Activated T-cell treated with anti-CD3 and anti-CD28 coated beads, Interleukin-2, amount 50 U/mL, for 1 hour (primary cell): Measurements from ENCODE around the gene YOD1.

ENCODE experiments used
- DNase-seq: peaks from one replicate; pipeline ENCODE4 v3.0.0-alpha.2; 2020

The YOD1 gene

GRCh38 chr1:207024202-207025145 lies 26.5 kb downstream of the YOD1 start:
- no peak for DNase-seq

- no peak for DNase-seq
Measured at GRCh38 chr1:207022996-207023679, 27.9 kb downstream of the YOD1 start.

GRCh38 chr1:207021876-207022596 lies 29.0 kb downstream of the YOD1 start:
- DNase-seq: no peak

- DNase-seq: no peak
Measured at GRCh38 chr1:207021139-207021861, 29.7 kb downstream of the YOD1 start.

- DNase-seq: no peak
Measured at GRCh38 chr1:207020709-207021107, 30.3 kb downstream of the YOD1 start.

GRCh38 chr1:207020065-207020708 lies 30.8 kb downstream of the YOD1 start:
- DNase-seq: no peak

GRCh38 chr1:207019661-207020060 lies 31.3 kb downstream of the YOD1 start:
- no peak for DNase-seq

GRCh38 chr1:207019161-207019560 lies 31.8 kb downstream of the YOD1 start:
- DNase-seq: no peak

- no peak for DNase-seq
Measured at GRCh38 chr1:207018707-207019106, 32.3 kb downstream of the YOD1 start.

- no peak for DNase-seq
Measured at GRCh38 chr1:207017615-207018559, 33.1 kb downstream of the YOD1 start.

GRCh38 chr1:207015791-207016190 lies 35.2 kb downstream of the YOD1 start:
- DNase-seq: no peak

GRCh38 chr1:207014728-207015127 lies 36.3 kb downstream of the YOD1 start:
- no peak for DNase-seq

- no peak for DNase-seq
Measured at GRCh38 chr1:207013321-207014085, 37.5 kb downstream of the YOD1 start.

GRCh38 chr1:207010726-207011125 lies 40.3 kb downstream of the YOD1 start:
- no peak for DNase-seq

GRCh38 chr1:207009945-207010344 lies 41.1 kb downstream of the YOD1 start:
- DNase-seq: no peak

GRCh38 chr1:207009182-207009850 lies 41.7 kb downstream of the YOD1 start:
- no peak for DNase-seq

GRCh38 chr1:207007352-207008033 lies 43.5 kb downstream of the YOD1 start:
- DNase-seq: no peak

- DNase-seq: no peak
Measured at GRCh38 chr1:207006914-207007313, 44.1 kb downstream of the YOD1 start.

- no peak for DNase-seq
Measured at GRCh38 chr1:207006083-207006482, 44.9 kb downstream of the YOD1 start.
